IPS-20b (cell line): ENCODE measurements around the gene POLR1B.
"Not testable (repeated sequence)": the region's sequence is repeated elsewhere in the genome, so short reads cannot be mapped to it uniquely, and the experiment has no call there.

ENCODE experiments used
- H3K27ac ChIP-seq: one replicate; pipeline ENCODE4 v1.5.1; 2013; ENCODE audit warnings: low read length
- H3K27me3 ChIP-seq: 2 replicates; pipeline ENCODE4 v1.6.1; 2013; ENCODE audit warnings: mild to moderate bottlenecking, low read length, inconsistent platforms; ENCODE audit not compliant: insufficient read depth
- H3K36me3 ChIP-seq: 2 replicates; pipeline ENCODE4 v1.6.1; 2013; ENCODE audit warnings: low read depth, mild to moderate bottlenecking, inconsistent platforms, low read length, moderate library complexity; ENCODE audit not compliant: insufficient read depth
- H3K4me1 ChIP-seq: 2 replicates; pipeline ENCODE4 v1.6.1; 2013; ENCODE audit warnings: mild to moderate bottlenecking, control low read depth, inconsistent platforms, low read length, moderate library complexity; ENCODE audit not compliant: insufficient read depth
- H3K4me3 ChIP-seq: 2 replicates; pipeline ENCODE4 v1.5.1; 2013; ENCODE audit warnings: mild to moderate bottlenecking, low read length, inconsistent platforms
- H3K9ac ChIP-seq: 2 replicates; pipeline ENCODE4 v1.6.1; 2013; ENCODE audit warnings: low read depth, mild to moderate bottlenecking, inconsistent platforms, low read length, moderate library complexity
- H3K9me3 ChIP-seq: 2 replicates; pipeline ENCODE4 v1.6.1; 2013; ENCODE audit warnings: mild to moderate bottlenecking, low read depth, low read length, inconsistent platforms; ENCODE audit not compliant: insufficient read depth

POLR1B gene

GRCh38 chr2:112520234-112520783 lies 22.0 kb upstream of the POLR1B start:
- Histone ChIP-seq H3K36me3 (peaks cover 43% of the 10 kb centered on the region), H3K9ac (no peak overlapping the region), H3K4me3 (no peak overlapping the region), H3K4me1 (no peaks in the 10 kb centered on the region), H3K27ac (no peak overlapping the region), H3K9me3 (no peaks in the 10 kb centered on the region), H3K27me3 (no peaks in the 10 kb centered on the region)

- Histone ChIP-seq H3K27me3 (no peaks in the 10 kb centered on the region), H3K9ac (no peak overlapping the region), H3K4me1 (no peaks in the 10 kb centered on the region), H3K4me3 (no peak overlapping the region), H3K36me3 (peaks cover 39% of the 10 kb centered on the region), H3K9me3 (no peaks in the 10 kb centered on the region), H3K27ac (no peak overlapping the region)
Observed at GRCh38 chr2:112523291-112523777, 18.9 kb upstream of the POLR1B start.

- H3K4me3 ChIP-seq, H3K9ac ChIP-seq, H3K27me3 ChIP-seq, H3K4me1 ChIP-seq, H3K27ac ChIP-seq, H3K9me3 ChIP-seq: not testable (repeated sequence)
- peaks cover 40% of the 10 kb centered on the region for H3K36me3 ChIP-seq
Observed at GRCh38 chr2:112524276-112524675, 18.0 kb upstream of the POLR1B start.

- H3K4me3 ChIP-seq = no peak overlapping the region
- H3K9me3 ChIP-seq = no peaks in the 10 kb centered on the region
- H3K9ac ChIP-seq = no peak overlapping the region; the same call in 1 of the 2 replicates
- peaks cover 36% of the 10 kb centered on the region for H3K36me3 ChIP-seq
- no peaks in the 10 kb centered on the region for H3K4me1 ChIP-seq
- H3K27ac ChIP-seq = no peak overlapping the region
- H3K27me3 ChIP-seq = no peaks in the 10 kb centered on the region
Observed at GRCh38 chr2:112528541-112528940, 13.7 kb upstream of the POLR1B start.

GRCh38 chr2:112529757-112530156 lies 12.5 kb upstream of the POLR1B start:
- H3K27me3 ChIP-seq = no peaks in the 10 kb centered on the region
- H3K9me3 ChIP-seq = no peaks in the 10 kb centered on the region
- H3K27ac ChIP-seq = no peak overlapping the region
- no peak overlapping the region for H3K9ac ChIP-seq
- H3K4me3 ChIP-seq = no peak overlapping the region
- H3K4me1 ChIP-seq = no peaks in the 10 kb centered on the region
- H3K36me3 ChIP-seq = peaks cover 36% of the 10 kb centered on the region

GRCh38 chr2:112530728-112531127 lies 11.5 kb upstream of the POLR1B start:
- H3K4me1 ChIP-seq = no peaks in the 10 kb centered on the region
- no peaks in the 10 kb centered on the region for H3K9me3 ChIP-seq
- peaks cover 36% of the 10 kb centered on the region for H3K36me3 ChIP-seq
- H3K27me3 ChIP-seq = no peaks in the 10 kb centered on the region
- no peak overlapping the region for H3K9ac ChIP-seq
- no peak overlapping the region for H3K4me3 ChIP-seq
- no peak overlapping the region for H3K27ac ChIP-seq

GRCh38 chr2:112534826-112535225 lies 7.4 kb upstream of the POLR1B start:
- Histone ChIP-seq H3K4me1 (no peaks in the 10 kb centered on the region), H3K27me3 (no peaks in the 10 kb centered on the region), H3K9ac (no peak overlapping the region), H3K9me3 (no peaks in the 10 kb centered on the region), H3K36me3 (peaks cover 22% of the 10 kb centered on the region), H3K4me3 (no peak overlapping the region), H3K27ac (no peak overlapping the region)

- H3K9me3 ChIP-seq, H3K4me1 ChIP-seq, H3K9ac ChIP-seq, H3K36me3 ChIP-seq, H3K27ac ChIP-seq, H3K4me3 ChIP-seq, H3K27me3 ChIP-seq: not testable (repeated sequence)
Observed at GRCh38 chr2:112536665-112537064, 5.6 kb upstream of the POLR1B start.

GRCh38 chr2:112539306-112539705 lies 3.0 kb upstream of the POLR1B start:
- no peaks in the 10 kb centered on the region for H3K36me3 ChIP-seq
- H3K4me1 ChIP-seq = 0 out of 2 replicates have a peak, but pooled peaks cover 3% of the 10 kb centered on the region
- H3K9ac ChIP-seq = no peak overlapping the region
- no peaks in the 10 kb centered on the region for H3K9me3 ChIP-seq
- no peaks in the 10 kb centered on the region for H3K27me3 ChIP-seq
- H3K4me3 ChIP-seq = no peak overlapping the region
- no peak overlapping the region for H3K27ac ChIP-seq

GRCh38 chr2:112540906-112541305 lies 1.4 kb upstream of the POLR1B start:
- H3K4me3 ChIP-seq = no peak overlapping the region; the same call in 1 of the 2 replicates
- no peak overlapping the region for H3K9ac ChIP-seq
- peaks cover 1% of the 10 kb centered on the region; the same call in 1 of the 2 replicates for H3K36me3 ChIP-seq
- no peak overlapping the region for H3K27ac ChIP-seq
- H3K9me3 ChIP-seq = no peaks in the 10 kb centered on the region
- 0 out of 2 replicates have a peak, but pooled peaks cover 3% of the 10 kb centered on the region for H3K4me1 ChIP-seq
- no peaks in the 10 kb centered on the region for H3K27me3 ChIP-seq

GRCh38 chr2:112541315-112542122 lies 746 bp upstream of the POLR1B start:
- H3K9me3 ChIP-seq = no peaks in the 10 kb centered on the region
- H3K36me3 ChIP-seq = peaks cover 5% of the 10 kb centered on the region; the same call in 1 of the 2 replicates
- peak overlapping the region; percentile 54 for H3K27ac ChIP-seq
- peak overlapping the region; percentile 93 for H3K9ac ChIP-seq
- H3K4me1 ChIP-seq = 0 out of 2 replicates have a peak, but pooled peaks cover 3% of the 10 kb centered on the region
- peak overlapping the region; percentile 96 for H3K4me3 ChIP-seq
- no peaks in the 10 kb centered on the region for H3K27me3 ChIP-seq
